Spleen (tissue), 13 donors: ENCODE results near the gene MAEL. TPM values are rescaled to one million over a fixed set of nuclear protein-coding genes. Genes with fewer than 3 reads are reported as not detected.

Experiments used
- DNase-seq: peaks from one replicate; pipeline ENCODE4 v3.0.0-alpha.2; 2020
- H3K27ac ChIP-seq, 8 donors: fragments of 200-600 bp; sonication (generic) in 7 of 8; 1 replicate in 4 of 8; 2 replicates in 4 of 8; pipeline versions ENCODE4 v1.5.0 to v1.8.0; 2016 to 2021; ENCODE audit warnings: inconsistent platforms in 4 of 8, mild to moderate bottlenecking in 4 of 8, moderate library complexity in 1 of 8
- H3K27me3 ChIP-seq, 7 donors: fragments of 200-600 bp; sonication (generic) in 6 of 7; replicated peaks in 1 of 7; 1 replicate in 4 of 7; 2 replicates in 3 of 7; pipeline versions ENCODE4 v1.5.0 to v1.8.0; 2016 to 2021; ENCODE audit warnings: inconsistent platforms in 3 of 7, mild to moderate bottlenecking in 1 of 7
- H3K36me3 ChIP-seq, 6 donors: fragments of 200-600 bp; sonication (generic) in 5 of 6; 1 replicate in 4 of 6; 2 replicates in 2 of 6; pipeline versions ENCODE4 v1.5.0 to v1.8.0; 2016 to 2021; ENCODE audit warnings: inconsistent platforms in 2 of 6
- H3K4me1 ChIP-seq, 6 donors: fragments of 200-600 bp; sonication (generic) in 5 of 6; 1 replicate in 3 of 6; 2 replicates in 3 of 6; pipeline versions ENCODE4 v1.5.0 to v1.8.0; 2016 to 2021; ENCODE audit warnings: inconsistent platforms in 3 of 6
- H3K4me3 ChIP-seq, 8 donors: fragments of 200-600 bp; sonication (generic) in 7 of 8; 1 replicate in 4 of 8; 2 replicates in 4 of 8; pipeline versions ENCODE4 v1.5.0 to v1.8.0; 2016 to 2021; ENCODE audit warnings: inconsistent platforms in 4 of 8, mild to moderate bottlenecking in 4 of 8, moderate library complexity in 2 of 8
- H3K9me3 ChIP-seq, 8 donors: fragments of 200-600 bp; sonication (generic) in 7 of 8; 1 replicate in 4 of 8; 2 replicates in 4 of 8; pipeline versions ENCODE4 v1.5.0 to v1.8.0; 2016 to 2021; ENCODE audit warnings: inconsistent platforms in 4 of 8
- CTCF ChIP-seq, 11 experiments: fragments of 200-600 bp in 7 of 11; fragments of 450-650 bp in 4 of 11; sonication (generic) in 4 of 11; IDR thresholded peaks in 8 of 11; conservative IDR thresholded peaks in 3 of 11; 1 replicate in 7 of 11; 2 replicates in 4 of 11; pipeline versions ENCODE4 v1.4.0 to v1.8.0; 2016 to 2021; ENCODE audit warnings: antibody characterized with exemption in 11 of 11, inconsistent platforms in 4 of 11, mild to moderate bottlenecking in 1 of 11
- POLR2A ChIP-seq, 3 donors: fragments of 450-650 bp; IDR thresholded peaks; one replicate each; pipeline ENCODE4 v1.5.1; 2017; ENCODE audit warnings: antibody characterized with exemption in 3 of 3, mild to moderate bottlenecking in 1 of 3
- POLR2AphosphoS5 ChIP-seq, 3 donors: sonication (generic); formaldehyde crosslinking; IDR thresholded peaks; one replicate each; pipeline ENCODE4 v1.5.1; 2017; ENCODE audit warnings: antibody characterized with exemption in 3 of 3
- WGBS, 5 donors: extraction: QIAGEN DNeasy Blood & Tissue Kit in 3 of 5; methylation state at CpG; one replicate each; pipeline versions ENCODE4 v1.1.5 to v1.1.7; 2013 to 2018; 5-methylcytosine and 5-hydroxymethylcytosine counted together
- intact Hi-C: fragments of 100-400 bp; cut with DNase I; formaldehyde crosslinking; loops from one replicate; pipeline ENCODE4 v1.15.0; 2023; ENCODE audit warnings: low total_unique reads
- long read RNA-seq, 2 donors: transcript quantifications; one replicate each; lab custom pipeline, GENCODE V29; 2026
- polyA plus RNA-seq, 3 donors: library from polyadenylated mRNA; stranded (reverse); fragments of 200-250 nt; gene quantifications; one replicate each; pipeline ENCODE4 v1.2.1, GENCODE V29; 2013
- total RNA-seq, 7 donors: library from RNA; depleted of rRNA in 3 of 7; stranded (reverse); fragments of >200 nt in 3 of 7; fragmentation: NEBNext Ultra II Directional in 4 of 7; extraction: Animal tissue kit (Norgen Biotek cat#: 25700) in 4 of 7; gene quantifications; one replicate each; pipeline versions ENCODE4 v1.1.0 to v1.2.1, GENCODE V29; 2016 to 2021
- donor health status: healthy with polysubstance abuse.
- donor health status: DM: no; HTN: no; CAD: no; lungs with moderate emphysema.
- donor health status: DM: no; HTN: no; CAD: no.
- donor health status: Bipolar disorder and iron deficiency.
- donor health status: healthy.
- donor health status: DM: no; HTN: no; CAD: no.
- donor health status: DM: yes; HTN: yes; CAD: no.

Gene MAEL
- total RNA-seq (not detected), polyA plus RNA-seq (under 1 TPM in 1 of 3 donors, not detected in 2; 0.05 TPM)
- long read RNA-seq, donor 1 = 0 reads
- long read RNA-seq, donor 2 = 0 reads

- 91 to 94% (median 93%) methylated on average over 44 to 45 of the region's 45 CpGs for WGBS, 5 donors
- no peak for DNase-seq
- Histone ChIP-seq H3K4me1 (no peaks in the 10 kb centered on the region), H3K27me3 (no peaks in the 10 kb centered on the region), H3K36me3 (no peaks in the 10 kb centered on the region), H3K9me3 (peaks cover 0 to 5% (median 0%) of the 10 kb centered on the region in 8 donors), H3K27ac (no peak within 1 kb of the TSS), H3K4me3 (no peak within 1 kb of the TSS)
- intact Hi-C loops = no loop called here
- no peak for TF ChIP-seq POLR2AphosphoS5 (IDR thresholded peaks at IDR 0.05)
- no peak for TF ChIP-seq POLR2A (IDR thresholded peaks at IDR 0.05)
- TF ChIP-seq CTCF (IDR thresholded peaks at IDR 0.05 in 8 of 11, conservative IDR thresholded peaks at IDR 0.05 in 3 of 11) = no peak
Observed at GRCh38 chr1:166988974-166989515, at the start of gene MAEL. Gene MAEL, plus strand, starts transcription at chr1:166989280. Its CDS starts 73 bp downstream, at chr1:166989353.

- H3K4me1 ChIP-seq = no peaks in the 10 kb centered on the region
- 77 to 91% (median 88%) methylated on average over 5 of the region's 5 CpGs for WGBS, 5 donors
- intact Hi-C loops = no loop called here
Observed at GRCh38 chr1:166939741-166940375, 49.2 kb upstream of the MAEL start.

GRCh38 chr1:166944186-166944967 is 44.7 kb upstream of the MAEL start:
- Histone ChIP-seq H3K4me1 (peaks cover 0 to 10% (median 9%) of the 10 kb centered on the region in 6 donors), H3K4me3 (no peak overlapping the region), H3K27me3 (peaks cover 0 to 29% (median 13%) of the 10 kb centered on the region in 7 donors), H3K27ac (no peak overlapping the region), H3K9me3 (no peaks in the 10 kb centered on the region), H3K36me3 (no peaks in the 10 kb centered on the region)
- 31 to 46% (median 35%) methylated on average over 4 to 5 of the region's 5 CpGs for WGBS, 5 donors
- intact Hi-C loops = no loop called here
- DNase-seq = no peak
- TF ChIP-seq POLR2AphosphoS5 (IDR thresholded peaks at IDR 0.05) = no peak
- TF ChIP-seq POLR2A (IDR thresholded peaks at IDR 0.05) = no peak
- no peak for TF ChIP-seq CTCF (IDR thresholded peaks at IDR 0.05 in 8 of 11, conservative IDR thresholded peaks at IDR 0.05 in 3 of 11)

More at GRCh38 chr1:166939741-166940375, 49.2 kb upstream of the MAEL start:
- Histone ChIP-seq H3K27me3 (peaks cover 0 to 4% (median 0%) of the 10 kb centered on the region in 7 donors), H3K36me3 (no peaks in the 10 kb centered on the region), H3K27ac (no peak overlapping the region), H3K4me3 (no peak overlapping the region), H3K9me3 (no peaks in the 10 kb centered on the region)
- TF ChIP-seq CTCF (IDR thresholded peaks at IDR 0.05 in 8 of 11, conservative IDR thresholded peaks at IDR 0.05 in 3 of 11) = no peak
- TF ChIP-seq POLR2A (IDR thresholded peaks at IDR 0.05) = no peak
- TF ChIP-seq POLR2AphosphoS5 (IDR thresholded peaks at IDR 0.05) = no peak
- no peak for DNase-seq
